Ishikawa (cell line): Measurements from ENCODE around the gene STON2.

Experiments
- CEBPB ChIP-seq: IDR thresholded peaks from 2 replicates; pipeline ENCODE4 v1.6.1; 2012
- CREB1 ChIP-seq: IDR thresholded peaks from 2 replicates; pipeline ENCODE4 v1.6.1; 2012; ENCODE audit warnings: low read depth
- EGR1 ChIP-seq: IDR thresholded peaks from 2 replicates; pipeline ENCODE4 v1.6.1; 2012
- EP300 ChIP-seq: IDR thresholded peaks from 2 replicates; pipeline ENCODE4 v1.6.1; 2012; ENCODE audit warnings: borderline replicate concordance
- FOXM1 ChIP-seq: IDR thresholded peaks from 2 replicates; pipeline ENCODE4 v1.6.1; 2012; ENCODE audit warnings: low read depth, borderline replicate concordance
- NFIC ChIP-seq: IDR thresholded peaks from 2 replicates; pipeline ENCODE4 v1.6.1; 2012
- RAD21 ChIP-seq: IDR thresholded peaks from 2 replicates; pipeline ENCODE4 v1.6.1; 2012; ENCODE audit warnings: low read depth
- REST ChIP-seq: IDR thresholded peaks from 2 replicates; pipeline ENCODE4 v1.6.1; 2012; ENCODE audit warnings: low read depth, mild to moderate bottlenecking
- TAF1 ChIP-seq: IDR thresholded peaks from 2 replicates; pipeline ENCODE4 v1.6.1; 2012; ENCODE audit warnings: low read depth, mild to moderate bottlenecking
- TCF12 ChIP-seq: IDR thresholded peaks from 2 replicates; pipeline ENCODE4 v1.6.1; 2012; ENCODE audit warnings: low read depth
- TEAD4 ChIP-seq: IDR thresholded peaks from 2 replicates; pipeline ENCODE4 v1.6.1; 2012
- YY1 ChIP-seq: IDR thresholded peaks from 2 replicates; pipeline ENCODE4 v1.6.1; 2012; ENCODE audit warnings: low read depth
- ZBTB7A ChIP-seq: IDR thresholded peaks from 2 replicates; pipeline ENCODE4 v1.6.1; 2012; ENCODE audit warnings: low read depth
- TF ChIP-seq, protein P1 (sequence below): IDR thresholded peaks from 2 replicates; pipeline ENCODE4 v1.6.1; 2012
- TF ChIP-seq, protein P2 (sequence below): IDR thresholded peaks from 2 replicates; pipeline ENCODE4 v1.6.1; 2012

The STON2 gene

DNA sequence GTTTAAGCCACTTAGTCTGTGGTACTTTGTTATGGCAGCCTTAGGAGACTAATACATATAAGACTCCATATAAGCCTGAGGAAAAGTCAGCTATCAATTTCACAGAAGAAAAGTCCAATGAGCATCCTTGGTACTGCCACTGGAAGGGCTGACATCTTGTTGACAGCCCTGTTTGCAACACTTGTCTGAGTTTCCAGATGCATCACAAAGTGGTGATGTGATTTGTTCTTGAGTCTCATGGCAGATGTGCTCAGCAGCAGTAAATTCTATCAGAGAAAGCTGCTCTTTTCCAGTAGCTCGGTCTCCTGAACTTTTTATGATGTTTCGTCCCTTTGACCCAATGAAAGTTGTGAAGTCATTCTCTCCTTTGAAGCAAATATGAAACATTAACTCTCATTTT, 54.3 kb downstream of the STON2 start:
- no peak for TF ChIP-seq FOXM1
- no peak for TF ChIP-seq YY1
- TF ChIP-seq TCF12 = no peak
- TF ChIP-seq ZBTB7A = no peak
- no peak for TF ChIP-seq CEBPB
- TF ChIP-seq EP300 = no peak
- TF ChIP-seq RAD21 = no peak
- no peak for TF ChIP-seq NFIC
- TF ChIP-seq REST = no peak
- TF ChIP-seq TAF1 = no peak

- TF ChIP-seq EP300 (no peak), TAF1 (no peak), EGR1 (no peak), CEBPB (no peak), RAD21 (no peak)
Observed at GRCh38 chr14:81344481-81345160, 55.5 kb downstream of the STON2 start.

DNA sequence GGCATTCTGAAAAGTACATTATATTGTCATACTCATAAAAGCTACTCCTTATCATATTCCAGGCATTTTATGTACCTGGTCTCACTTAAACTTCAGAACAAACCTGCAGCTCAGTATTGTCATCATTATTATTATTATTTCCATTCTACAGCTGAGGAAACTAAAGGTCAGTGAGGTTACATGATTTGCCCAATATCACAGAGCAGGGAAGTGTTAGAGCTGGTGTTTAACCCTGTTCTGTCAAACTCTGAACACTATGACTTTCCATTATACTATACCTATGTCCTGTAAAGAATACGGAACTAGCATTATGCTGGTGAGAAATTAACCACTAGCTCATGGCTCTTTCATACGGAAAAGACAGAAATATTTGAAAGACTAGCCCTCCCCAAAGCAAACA, 56.4 kb downstream of the STON2 start:
- no peak for TF ChIP-seq YY1
- TF ChIP-seq CREB1 = no peak
- TF ChIP-seq EGR1 = no peak
- TF ChIP-seq EP300 = no peak
- TF ChIP-seq REST = no peak
- no peak for TF ChIP-seq NFIC
- TF ChIP-seq TCF12 = no peak
- TF ChIP-seq FOXM1 = no peak
- TF ChIP-seq, protein P1, sequence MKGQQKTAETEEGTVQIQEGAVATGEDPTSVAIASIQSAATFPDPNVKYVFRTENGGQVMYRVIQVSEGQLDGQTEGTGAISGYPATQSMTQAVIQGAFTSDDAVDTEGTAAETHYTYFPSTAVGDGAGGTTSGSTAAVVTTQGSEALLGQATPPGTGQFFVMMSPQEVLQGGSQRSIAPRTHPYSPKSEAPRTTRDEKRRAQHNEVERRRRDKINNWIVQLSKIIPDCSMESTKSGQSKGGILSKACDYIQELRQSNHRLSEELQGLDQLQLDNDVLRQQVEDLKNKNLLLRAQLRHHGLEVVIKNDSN = no peak
- no peak for TF ChIP-seq RAD21
- no peak for TF ChIP-seq CEBPB
- no peak for TF ChIP-seq ZBTB7A

- TF ChIP-seq RAD21 (no peak), EGR1 (no peak), ZBTB7A (no peak), TEAD4 (no peak), FOXM1 (no peak), CEBPB (no peak), TCF12 (no peak)
- TF ChIP-seq, protein P1 = no peak
Observed at GRCh38 chr14:81342850-81343580, 57.1 kb downstream of the STON2 start.

DNA sequence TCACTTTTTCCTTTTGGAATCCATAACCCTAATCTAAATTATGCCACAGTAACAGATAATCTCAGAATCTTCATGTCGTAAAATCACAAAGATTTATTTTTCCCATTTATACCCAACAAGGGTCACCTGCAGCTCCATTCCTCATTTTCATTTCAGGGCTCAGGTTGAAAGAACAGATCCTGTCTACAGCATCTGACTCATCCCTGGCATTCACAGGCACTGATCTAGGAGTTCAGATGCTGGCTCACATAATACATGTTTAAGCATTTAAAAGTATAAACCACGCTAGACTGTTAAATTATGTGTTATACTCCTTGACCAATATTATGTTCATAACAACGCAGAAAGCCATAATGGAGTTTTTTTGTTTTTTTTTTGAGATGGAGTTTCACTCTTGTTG, 58.3 kb downstream of the STON2 start:
- TF ChIP-seq TCF12 (no peak), CEBPB (no peak), RAD21 (no peak), EGR1 (no peak), ZBTB7A (no peak), EP300 (no peak), REST (no peak), TEAD4 (no peak), NFIC (no peak), CREB1 (no peak), YY1 (no peak), FOXM1 (no peak)
- TF ChIP-seq, protein P1 = no peak
- TF ChIP-seq, protein P2, sequence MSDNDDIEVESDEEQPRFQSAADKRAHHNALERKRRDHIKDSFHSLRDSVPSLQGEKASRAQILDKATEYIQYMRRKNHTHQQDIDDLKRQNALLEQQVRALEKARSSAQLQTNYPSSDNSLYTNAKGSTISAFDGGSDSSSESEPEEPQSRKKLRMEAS = no peak
